ENCODE data around the gene KIF1B. TPM values are rescaled to one million over a fixed set of nuclear protein-coding genes. Genes with fewer than 3 reads are reported as not detected.

The KIF1B gene
- total RNA-seq, 1 experiment from 2014 or later = 57.7 TPM

DNA sequence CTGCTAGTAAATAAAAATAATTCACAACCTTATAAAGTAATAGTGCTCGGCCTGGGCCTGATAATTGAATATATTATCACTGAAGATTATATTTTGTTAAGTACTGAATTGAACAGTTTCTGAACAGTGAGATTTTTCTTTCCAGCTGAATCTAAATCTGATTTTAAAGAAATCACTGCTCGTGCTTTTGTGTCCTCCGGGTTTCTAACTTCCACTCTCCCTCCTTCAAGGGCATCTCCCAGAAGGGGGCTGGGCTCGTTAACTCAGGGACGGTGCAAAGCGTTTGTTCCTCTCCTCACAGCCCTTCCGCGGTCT lies 823 bp upstream of the KIF1B start:
- Mint-ChIP-seq H3K27ac (peak overlapping the region in 2 of 3 experiments; percentile 89 to 90; a peak in 3 of 7 replicates), H3K4me1 (peaks cover 23 to 30% of the 10 kb centered on the region in 2 experiments), H3K27me3 (ENCODE audit: low read depth) (no peaks in the 10 kb centered on the region), H3K36me3 (ENCODE audit: insufficient read depth in 1 of 3, low read depth in 3 of 3) (no peaks in the 10 kb centered on the region; a peak in 1 of 7 replicates), H3K9me3 (no peaks in the 10 kb centered on the region), H3K4me3 (peak overlapping the region; percentile 85 to 92)
- H2BK15ac ChIP-seq (ENCODE audit: low read depth, low read length) = no peak overlapping the region
- H2BK20ac ChIP-seq (ENCODE audit: low read depth, low read length, poor library complexity, severe bottlenecking) = no peak overlapping the region
- no peak overlapping the region for H2AFZ ChIP-seq (ENCODE audit: low read length)
- H4K5ac ChIP-seq (ENCODE audit: insufficient read length, low read depth, low read length) = no peak overlapping the region
- no peak overlapping the region for H3K23ac ChIP-seq (ENCODE audit: insufficient read length, low read depth, low read length)
- H3K9me3 ChIP-seq (ENCODE audit: control insufficient read depth, low read depth, low read length) = no peaks in the 10 kb centered on the region
- no peaks in the 10 kb centered on the region; the same call in 1 of the 2 replicates for H3K4me1 ChIP-seq (ENCODE audit: insufficient read depth, low read length)
- H3K23me2 ChIP-seq (ENCODE audit: insufficient read length, low read depth, low read length, poor library complexity, severe bottlenecking) = peaks cover 10% of the 10 kb centered on the region
- no peak overlapping the region for H2BK120ac ChIP-seq (ENCODE audit: low read depth, low read length, poor library complexity, severe bottlenecking)
- H3K9ac ChIP-seq (ENCODE audit: extremely low read depth, insufficient read length, low read length) = peak overlapping the region; percentile 35
- WGBS (ENCODE audit: extremely low coverage, insufficient read length, low lambda C conversion rate) = no CpG with 5 or more reads among the region's 8 CpGs
- no peak overlapping the region for H2BK5ac ChIP-seq (ENCODE audit: insufficient read length, low read length)
- H3K4me2 ChIP-seq (ENCODE audit: insufficient read depth, insufficient read length, low read length) = peak overlapping the region; percentile 64
- no peak overlapping the region for H3K4ac ChIP-seq (ENCODE audit: low read depth, low read length)
- TF ChIP-seq, protein P1, sequence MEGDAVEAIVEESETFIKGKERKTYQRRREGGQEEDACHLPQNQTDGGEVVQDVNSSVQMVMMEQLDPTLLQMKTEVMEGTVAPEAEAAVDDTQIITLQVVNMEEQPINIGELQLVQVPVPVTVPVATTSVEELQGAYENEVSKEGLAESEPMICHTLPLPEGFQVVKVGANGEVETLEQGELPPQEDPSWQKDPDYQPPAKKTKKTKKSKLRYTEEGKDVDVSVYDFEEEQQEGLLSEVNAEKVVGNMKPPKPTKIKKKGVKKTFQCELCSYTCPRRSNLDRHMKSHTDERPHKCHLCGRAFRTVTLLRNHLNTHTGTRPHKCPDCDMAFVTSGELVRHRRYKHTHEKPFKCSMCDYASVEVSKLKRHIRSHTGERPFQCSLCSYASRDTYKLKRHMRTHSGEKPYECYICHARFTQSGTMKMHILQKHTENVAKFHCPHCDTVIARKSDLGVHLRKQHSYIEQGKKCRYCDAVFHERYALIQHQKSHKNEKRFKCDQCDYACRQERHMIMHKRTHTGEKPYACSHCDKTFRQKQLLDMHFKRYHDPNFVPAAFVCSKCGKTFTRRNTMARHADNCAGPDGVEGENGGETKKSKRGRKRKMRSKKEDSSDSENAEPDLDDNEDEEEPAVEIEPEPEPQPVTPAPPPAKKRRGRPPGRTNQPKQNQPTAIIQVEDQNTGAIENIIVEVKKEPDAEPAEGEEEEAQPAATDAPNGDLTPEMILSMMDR (conservative IDR thresholded peaks at IDR 0.05) = no peak
- H3K18ac ChIP-seq (ENCODE audit: insufficient read length, low read depth, low read length) = peak overlapping the region; percentile 52
- no peak overlapping the region for H2AK5ac ChIP-seq (ENCODE audit: insufficient read length, low read length)
- no peaks in the 10 kb centered on the region for H3K79me1 ChIP-seq (ENCODE audit: insufficient read depth, low read depth, low read length, poor library complexity, severe bottlenecking)
- no peak overlapping the region for H3K56ac ChIP-seq (ENCODE audit: insufficient read length, low read depth, low read length)
- H4K20me1 ChIP-seq (ENCODE audit: control insufficient read depth, insufficient read depth, insufficient read length) = no peaks in the 10 kb centered on the region
- H2BK12ac ChIP-seq (ENCODE audit: insufficient read length, low read depth, low read length) = no peak overlapping the region
- H3K27me3 ChIP-seq (ENCODE audit: insufficient read depth, low read length) = no peaks in the 10 kb centered on the region
- no peak overlapping the region for H4K91ac ChIP-seq (ENCODE audit: insufficient read length, low read depth, low read length)
- H4K8ac ChIP-seq (replicated peaks; ENCODE audit: insufficient read length, low read depth, low read length) = no peak overlapping the region
- no peak overlapping the region for H3T11ph ChIP-seq (ENCODE audit: low read length)
- no peak overlapping the region for H3K27ac ChIP-seq (ENCODE audit: insufficient read length, low read depth, low read length)
- H3K79me2 ChIP-seq (ENCODE audit: insufficient read depth, low read length) = peaks cover 23% of the 10 kb centered on the region
- peak overlapping the region; percentile 56; the same call in 1 of the 2 replicates for H3K14ac ChIP-seq (ENCODE audit: insufficient read depth, low read length)
- DNase-seq = no peak
